ENCODE data around the gene STXBP6. TPM values are rescaled to one million over a fixed set of nuclear protein-coding genes. Genes with fewer than 3 reads are reported as not detected.

Gene STXBP6
- total and polyA plus RNA-seq, 12 donors, result 0.06 to 3.7 (median 0.68) TPM

- whole genome bisulfite sequencing, 4 donors, result 47 to 64% (median 55%) methylated on average over 1 of the region's 1 CpG
- H3K4me3 ChIP-seq, result no peak overlapping the region
- H3K27me3 ChIP-seq, result no peaks in the 10 kb centered on the region
- H3K27ac ChIP-seq, result no peak overlapping the region
- DNase-seq, result no peak
- no peak for TF ChIP-seq CTCF (IDR thresholded peaks at IDR 0.05)
- TF ChIP-seq POLR2A (IDR thresholded peaks at IDR 0.05), result no peak
- intact Hi-C loops (cut with DNase I), result no loop called here
- no peaks in the 10 kb centered on the region for H3K4me1 ChIP-seq (replicated peaks in 1 of 2)
- no peaks in the 10 kb centered on the region for H3K36me3 ChIP-seq (replicated peaks in 1 of 2)
- no peaks in the 10 kb centered on the region for H3K9me3 ChIP-seq (replicated peaks in 1 of 3)
Measured at GRCh38 chr14:24783791-24784190, 266.2 kb downstream of the STXBP6 start.

GRCh38 chr14:24780281-24780680, 269.7 kb downstream of the STXBP6 start:
- no peak overlapping the region for H3K4me3 ChIP-seq
- H3K36me3 ChIP-seq (replicated peaks in 1 of 2), result no peaks in the 10 kb centered on the region
- intact Hi-C loops (cut with DNase I), result no loop called here
- H3K4me1 ChIP-seq (replicated peaks in 1 of 2), result no peaks in the 10 kb centered on the region
- H3K27me3 ChIP-seq, result no peaks in the 10 kb centered on the region
- no peak overlapping the region for H3K27ac ChIP-seq
- 70 to 87% (median 76%) methylated on average over 5 of the region's 5 CpGs for WGBS, 4 donors
- TF ChIP-seq CTCF (IDR thresholded peaks at IDR 0.05), result no peak
- no peak for DNase-seq
- no peaks in the 10 kb centered on the region for H3K9me3 ChIP-seq (replicated peaks in 1 of 3)

GRCh38 chr14:24777678-24778077, 272.3 kb downstream of the STXBP6 start:
- no peaks in the 10 kb centered on the region for H3K9me3 ChIP-seq (replicated peaks in 1 of 3)
- no peak for DNase-seq
- no peaks in the 10 kb centered on the region for H3K36me3 ChIP-seq (replicated peaks in 1 of 2)
- H3K4me3 ChIP-seq, result no peak overlapping the region
- TF ChIP-seq POLR2A (IDR thresholded peaks at IDR 0.05) (no peak), CTCF (IDR thresholded peaks at IDR 0.05) (no peak)
- no peak overlapping the region for H3K27ac ChIP-seq
- H3K27me3 ChIP-seq, result no peaks in the 10 kb centered on the region
- H3K4me1 ChIP-seq (replicated peaks in 1 of 2), result no peaks in the 10 kb centered on the region
- intact Hi-C loops (cut with DNase I), result no loop called here
- WGBS, 4 donors, result 82 to 93% (median 86%) methylated on average over 2 of the region's 2 CpGs

- no peak for DNase-seq
- no peak overlapping the region for H3K27ac ChIP-seq
- H3K9me3 ChIP-seq (replicated peaks in 1 of 3), result no peaks in the 10 kb centered on the region
- no peak overlapping the region for H3K4me3 ChIP-seq
- no peaks in the 10 kb centered on the region for H3K27me3 ChIP-seq
- intact Hi-C loops (cut with DNase I), result no loop called here
- no peaks in the 10 kb centered on the region for H3K36me3 ChIP-seq (replicated peaks in 1 of 2)
- no peak for TF ChIP-seq CTCF (IDR thresholded peaks at IDR 0.05)
- TF ChIP-seq POLR2A (IDR thresholded peaks at IDR 0.05), result no peak
- 79 to 85% (median 82%) methylated on average over 8 of the region's 8 CpGs for WGBS, 4 donors
- H3K4me1 ChIP-seq (replicated peaks in 1 of 2), result no peaks in the 10 kb centered on the region
Measured at GRCh38 chr14:24775950-24776349, 274.0 kb downstream of the STXBP6 start.
